PC-3 (cell line): Measurements from ENCODE around the gene RTP4. TPM values are rescaled to one million over a fixed set of nuclear protein-coding genes. Genes with fewer than 3 reads are reported as not detected.

Experiments
- ATAC-seq: fragments of 200-7000 bp; cut with Tn5 transposase; 2 replicates; pipeline ENCODE4 v1.9.1; 2020; ENCODE audit warnings: mild to moderate bottlenecking, moderate library complexity
- BruUV-seq: library from RNA; stranded (reverse); fragments of 400-500 nt; replicated peaks from 2 replicates; lab custom pipeline; 2021; lab: Mats Ljungman, UMichigan
- CTCF ChIA-PET: fragments of 300-600 bp; sonication (Branson Sonifier 250); formaldehyde crosslinking; loops from one replicate; lab custom pipeline; 2022; ENCODE audit warnings: antibody characterized with exemption; lab: Charles Lee
- POLR2A ChIA-PET: fragments of 300-600 bp; sonication (Branson Sonifier 250); formaldehyde crosslinking; loops from one replicate; lab custom pipeline; 2022; ENCODE audit warnings: antibody characterized with exemption; ENCODE audit not compliant: unreplicated experiment; lab: Charles Lee
- DNase-seq: peaks from one replicate; pipeline ENCODE4 v3.0.0-alpha.2; 2015
- H2AFZ ChIP-seq: fragments of 300-600 bp; sonication (generic); 2 replicates; pipeline ENCODE4 v1.6.0; 2016; ENCODE audit warnings: antibody characterized with exemption, low read length
- H3F3A ChIP-seq: fragments of 300-600 bp; sonication (generic); one replicate; pipeline ENCODE4 v1.6.0; 2017; ENCODE audit warnings: antibody characterized with exemption, low read length, control low read depth, mild to moderate bottlenecking; ENCODE audit not compliant: unreplicated experiment
- H3K27ac ChIP-seq: fragments of 300-600 bp; sonication (generic); 2 replicates; pipeline ENCODE4 v1.5.1; 2016; ENCODE audit warnings: mild to moderate bottlenecking, low read length
- H3K27me3 ChIP-seq: fragments of 300-600 bp; sonication (generic); 2 replicates; pipeline ENCODE4 v1.6.1; 2016; ENCODE audit warnings: low read length, mixed read lengths
- H3K36me3 ChIP-seq: fragments of 300-600 bp; sonication (generic); 2 replicates; pipeline ENCODE4 v1.6.1; 2016; ENCODE audit warnings: low read depth, mixed run types, low read length, mixed read lengths
- H3K4me1 ChIP-seq: fragments of 300-600 bp; sonication (generic); 2 replicates; pipeline ENCODE4 v1.5.1; 2016; ENCODE audit warnings: low read length; ENCODE audit not compliant: insufficient read depth
- H3K4me2 ChIP-seq: fragments of 300-600 bp; sonication (generic); 2 replicates; pipeline ENCODE4 v1.6.0; 2016; ENCODE audit warnings: low read length
- H3K4me3 ChIP-seq: fragments of 300-600 bp; sonication (generic); 2 replicates; pipeline ENCODE4 v1.5.1; 2016; ENCODE audit warnings: mild to moderate bottlenecking, low read length, mixed read lengths
- H3K79me2 ChIP-seq: fragments of 300-600 bp; sonication (generic); 2 replicates; pipeline ENCODE4 v1.6.1; 2017; ENCODE audit warnings: low read length, mixed read lengths
- H3K9ac ChIP-seq: fragments of 300-600 bp; sonication (generic); 2 replicates; pipeline ENCODE4 v1.6.0; 2016; ENCODE audit warnings: mild to moderate bottlenecking, low read length
- H3K9me2 ChIP-seq: fragments of 300-600 bp; sonication (generic); replicated peaks from 2 replicates; pipeline ENCODE4 v1.6.1; 2016; ENCODE audit warnings: mixed run types, low read length, mixed read lengths
- H3K9me3 ChIP-seq: fragments of 300-600 bp; sonication (generic); 2 replicates; pipeline ENCODE4 v1.6.1; 2016; ENCODE audit warnings: low read length, mixed read lengths
- H4K20me1 ChIP-seq: fragments of 300-600 bp; sonication (generic); 2 replicates; pipeline ENCODE4 v1.6.1; 2016; ENCODE audit warnings: low read length, mixed read lengths
- EZH2 ChIP-seq: fragments of 300-600 bp; sonication (generic); IDR thresholded peaks from one replicate; pipeline ENCODE4 v1.6.1; 2017; ENCODE audit warnings: antibody characterized with exemption, mild to moderate bottlenecking, low read length; ENCODE audit not compliant: unreplicated experiment
- EZH2phosphoT487 ChIP-seq: fragments of 300-600 bp; sonication (generic); IDR thresholded peaks from 2 replicates; pipeline ENCODE4 v1.6.1; 2018; ENCODE audit warnings: mild to moderate bottlenecking, antibody characterized with exemption, low read length, borderline replicate concordance
- intact Hi-C: fragments of 100-400 bp; cut with micrococcal nuclease; formaldehyde crosslinking; loops from 2 replicates; pipeline ENCODE4 v1.9.0; 2023
- total RNA-seq: library from RNA; depleted of rRNA; stranded (reverse); fragments of >200 nt; gene quantifications from 2 replicates; pipeline ENCODE4 v1.2.3, GENCODE V29; 2014
- TF ChIP-seq, protein P1 (sequence below): fragments of 300-600 bp; sonication (generic); conservative IDR thresholded peaks from 2 replicates; pipeline ENCODE4 v1.5.1; 2017; ENCODE audit warnings: antibody characterized with exemption, low read depth, mild to moderate bottlenecking, low read length

Gene RTP4
- total RNA-seq, 1 experiment from 2014 or later, result 0.11 TPM

DNA sequence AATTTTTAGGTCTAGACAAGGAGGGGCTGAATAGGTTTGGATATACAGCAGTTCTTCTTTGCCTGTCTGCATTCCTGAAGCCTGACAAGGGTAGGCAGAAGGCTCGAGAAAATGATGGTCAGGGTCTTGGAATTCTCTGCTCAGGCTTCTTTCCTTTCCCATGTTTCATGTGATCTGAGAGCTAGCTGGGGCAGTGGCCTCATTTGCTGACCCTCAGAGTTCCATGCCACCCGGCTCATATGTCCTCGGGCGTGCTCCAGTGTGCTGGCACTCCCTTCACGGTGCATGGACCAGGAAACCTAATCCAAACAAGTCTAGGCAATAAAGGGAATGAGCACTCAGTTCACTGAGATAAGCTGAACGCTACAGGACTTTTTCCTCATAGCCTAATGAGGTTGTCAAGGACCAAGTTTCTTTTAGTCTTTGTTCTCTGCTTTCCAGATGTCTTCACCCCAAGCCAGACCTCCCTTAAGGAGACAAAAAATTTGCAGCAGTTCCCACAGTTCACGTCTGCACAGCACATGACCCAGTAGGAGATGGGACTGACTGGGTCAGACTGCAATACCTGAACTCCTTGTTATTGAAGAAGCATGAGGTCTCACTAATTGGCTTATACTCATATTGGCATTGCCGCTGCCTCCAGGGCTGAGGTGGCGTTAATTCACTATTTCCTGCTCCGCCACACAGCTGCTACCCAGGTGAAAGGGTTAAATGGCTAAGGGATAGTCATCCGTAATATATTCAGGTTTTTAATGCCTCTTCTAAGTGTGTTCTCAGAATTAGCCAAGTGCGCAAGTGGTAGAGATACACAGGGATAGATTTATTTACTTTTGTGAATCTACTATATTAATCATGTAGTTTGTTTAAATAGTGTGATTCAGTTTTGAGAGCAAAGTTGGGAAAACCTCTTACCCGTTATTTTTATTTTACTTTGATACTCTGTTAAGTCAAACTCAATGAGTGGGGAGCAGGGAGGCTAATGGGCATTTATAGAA, 15.3 kb upstream of the RTP4 start:
- H3K9ac ChIP-seq, result no peak overlapping the region; the same call in 1 of the 2 replicates
- H3K4me2 ChIP-seq, result peak overlapping the region; percentile 52
- 0 out of 2 replicates have a peak overlapping the region, but pooled peaks have one; percentile 10 for H3K4me3 ChIP-seq
- no peaks in the 10 kb centered on the region for H3K9me3 ChIP-seq
- H3K79me2 ChIP-seq, result no peaks in the 10 kb centered on the region
- intact Hi-C loops, result loop anchor here (1.0 kb wide), 1 partner anchor 50 kb away; no protein-coding TSS in a partner anchor
- ChIA-PET CTCF (no interaction called here), POLR2A (interaction anchor here (0.6 kb wide), 1 partner anchor 1180 kb away, joined by 5 read pairs; no protein-coding TSS in a partner anchor)
- no peaks in the 10 kb centered on the region for H4K20me1 ChIP-seq
- H3K27me3 ChIP-seq, result peaks cover 26% of the 10 kb centered on the region
- H3K27ac ChIP-seq, result peak overlapping the region; percentile 44; the same call in 1 of the 2 replicates
- DNase-seq (peak; percentile 57), ATAC-seq (peak; percentile 86)
- peaks cover 13% of the 10 kb centered on the region for H3K4me1 ChIP-seq
- BruUV-seq, result no TSS peak
- TF ChIP-seq EZH2phosphoT487, result no peak
- TF ChIP-seq EZH2, result no peak
- TF ChIP-seq, protein P1, sequence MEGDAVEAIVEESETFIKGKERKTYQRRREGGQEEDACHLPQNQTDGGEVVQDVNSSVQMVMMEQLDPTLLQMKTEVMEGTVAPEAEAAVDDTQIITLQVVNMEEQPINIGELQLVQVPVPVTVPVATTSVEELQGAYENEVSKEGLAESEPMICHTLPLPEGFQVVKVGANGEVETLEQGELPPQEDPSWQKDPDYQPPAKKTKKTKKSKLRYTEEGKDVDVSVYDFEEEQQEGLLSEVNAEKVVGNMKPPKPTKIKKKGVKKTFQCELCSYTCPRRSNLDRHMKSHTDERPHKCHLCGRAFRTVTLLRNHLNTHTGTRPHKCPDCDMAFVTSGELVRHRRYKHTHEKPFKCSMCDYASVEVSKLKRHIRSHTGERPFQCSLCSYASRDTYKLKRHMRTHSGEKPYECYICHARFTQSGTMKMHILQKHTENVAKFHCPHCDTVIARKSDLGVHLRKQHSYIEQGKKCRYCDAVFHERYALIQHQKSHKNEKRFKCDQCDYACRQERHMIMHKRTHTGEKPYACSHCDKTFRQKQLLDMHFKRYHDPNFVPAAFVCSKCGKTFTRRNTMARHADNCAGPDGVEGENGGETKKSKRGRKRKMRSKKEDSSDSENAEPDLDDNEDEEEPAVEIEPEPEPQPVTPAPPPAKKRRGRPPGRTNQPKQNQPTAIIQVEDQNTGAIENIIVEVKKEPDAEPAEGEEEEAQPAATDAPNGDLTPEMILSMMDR, result no peak
- H3K9me2 ChIP-seq, result no peaks in the 10 kb centered on the region
- H2AFZ ChIP-seq, result 0 out of 2 replicates have a peak overlapping the region, but pooled peaks have one; percentile 18
- no peaks in the 10 kb centered on the region for H3F3A ChIP-seq
- H3K36me3 ChIP-seq, result no peaks in the 10 kb centered on the region

- Histone ChIP-seq H3K36me3 (no peaks in the 10 kb centered on the region), H3K27ac (no peak overlapping the region), H3F3A (no peaks in the 10 kb centered on the region), H3K79me2 (no peaks in the 10 kb centered on the region), H4K20me1 (no peaks in the 10 kb centered on the region), H3K9ac (no peak overlapping the region), H2AFZ (no peak overlapping the region), H3K27me3 (peaks cover 55% of the 10 kb centered on the region), H3K9me2 (no peaks in the 10 kb centered on the region), H3K9me3 (no peaks in the 10 kb centered on the region), H3K4me3 (no peak overlapping the region), H3K4me1 (peaks cover under 1% of the 10 kb centered on the region), H3K4me2 (no peak overlapping the region)
- TF ChIP-seq, protein P1, result no peak
- TF ChIP-seq EZH2, result no peak
- no peak for TF ChIP-seq EZH2phosphoT487
- intact Hi-C loops, result no loop called here
- DNase-seq (no peak), ATAC-seq (no peak)
- ChIA-PET CTCF (no interaction called here), POLR2A (no interaction called here)
- no TSS peak for BruUV-seq
Measured at GRCh38 chr3:187358068-187358467, 10.1 kb upstream of the RTP4 start.
